ENCODE results near the gene ZNF576. TPM values are rescaled to one million over a fixed set of nuclear protein-coding genes. Genes with fewer than 3 reads are reported as not detected.

The ZNF576 gene
- total and polyA plus RNA-seq, 2 experiments from 2014 or later: 5.9 to 16.9 TPM

DNA sequence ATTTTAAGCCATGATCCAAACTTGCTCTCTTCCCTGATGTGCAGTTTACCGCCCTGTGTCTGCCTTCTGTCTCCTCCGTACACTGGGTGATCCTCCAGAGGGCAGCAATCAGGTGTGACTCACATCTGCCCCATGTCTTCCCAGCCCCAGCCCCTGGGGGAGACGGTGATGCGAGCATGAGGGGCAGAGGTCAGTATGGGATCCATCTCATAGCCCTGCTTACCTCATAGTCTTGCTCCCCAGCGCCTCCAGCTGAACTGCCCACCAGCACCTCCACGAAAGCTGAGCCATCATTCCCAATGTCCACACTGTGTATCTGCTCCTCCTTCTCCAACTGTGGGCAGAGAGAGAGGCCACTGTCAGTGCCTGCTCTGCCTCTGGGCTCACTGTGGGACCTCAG is 35.7 kb upstream of the ZNF576 start:
- ATAC-seq: peak; percentile 77
- peaks cover 23% of the 10 kb centered on the region for H3K36me3 Mint-ChIP-seq (ENCODE audit: low read depth)
- Histone ChIP-seq H3K4me1 (ENCODE audit: insufficient read depth) (peaks cover 1% of the 10 kb centered on the region; the same call in 1 of the 2 replicates), H2AFZ (no peak overlapping the region), H3K4me3 (no peak overlapping the region), H4K20me1 (replicated peaks; ENCODE audit: insufficient read depth) (no peaks in the 10 kb centered on the region; the same call in 1 of the 2 replicates), H3K4me2 (no peak overlapping the region), H3K9me2 (ENCODE audit: insufficient read depth) (no peaks in the 10 kb centered on the region), H3K27ac (ENCODE audit: low read depth) (no peak overlapping the region), H3F3A (replicated peaks; ENCODE audit: low read depth) (0 out of 2 replicates have a peak, but pooled peaks cover 5% of the 10 kb centered on the region), H3K79me2 (replicated peaks; ENCODE audit: insufficient read depth) (no peaks in the 10 kb centered on the region), H3K27me3 (ENCODE audit: insufficient read depth) (no peaks in the 10 kb centered on the region), H3K36me3 (ENCODE audit: insufficient read depth) (no peaks in the 10 kb centered on the region)
- H3K27me3 Mint-ChIP-seq (ENCODE audit: insufficient read depth, low read depth, poor library complexity): peaks cover 2% of the 10 kb centered on the region
- no peak overlapping the region for H3K4me3 Mint-ChIP-seq
- no peaks in the 10 kb centered on the region for H3K9me3 Mint-ChIP-seq
- no peak overlapping the region for H3K27ac Mint-ChIP-seq
- no peak for TF ChIP-seq STAT1 (IDR thresholded peaks at IDR 0.05; ENCODE audit: unreplicated experiment)
- TF ChIP-seq, protein P1, sequence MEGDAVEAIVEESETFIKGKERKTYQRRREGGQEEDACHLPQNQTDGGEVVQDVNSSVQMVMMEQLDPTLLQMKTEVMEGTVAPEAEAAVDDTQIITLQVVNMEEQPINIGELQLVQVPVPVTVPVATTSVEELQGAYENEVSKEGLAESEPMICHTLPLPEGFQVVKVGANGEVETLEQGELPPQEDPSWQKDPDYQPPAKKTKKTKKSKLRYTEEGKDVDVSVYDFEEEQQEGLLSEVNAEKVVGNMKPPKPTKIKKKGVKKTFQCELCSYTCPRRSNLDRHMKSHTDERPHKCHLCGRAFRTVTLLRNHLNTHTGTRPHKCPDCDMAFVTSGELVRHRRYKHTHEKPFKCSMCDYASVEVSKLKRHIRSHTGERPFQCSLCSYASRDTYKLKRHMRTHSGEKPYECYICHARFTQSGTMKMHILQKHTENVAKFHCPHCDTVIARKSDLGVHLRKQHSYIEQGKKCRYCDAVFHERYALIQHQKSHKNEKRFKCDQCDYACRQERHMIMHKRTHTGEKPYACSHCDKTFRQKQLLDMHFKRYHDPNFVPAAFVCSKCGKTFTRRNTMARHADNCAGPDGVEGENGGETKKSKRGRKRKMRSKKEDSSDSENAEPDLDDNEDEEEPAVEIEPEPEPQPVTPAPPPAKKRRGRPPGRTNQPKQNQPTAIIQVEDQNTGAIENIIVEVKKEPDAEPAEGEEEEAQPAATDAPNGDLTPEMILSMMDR (conservative IDR thresholded peaks at IDR 0.05; ENCODE audit: low read depth in 2 of 2): peak; percentile 27 to 53; a peak in 3 of 4 replicates
- no peak for TF ChIP-seq JUNB (IDR thresholded peaks at IDR 0.05; ENCODE audit: unreplicated experiment)
- TF ChIP-seq ZNF114 (CRISPR knock-in tag; IDR thresholded peaks at IDR 0.05): no peak
- DNase-seq (ENCODE audit: low spot score): peak; percentile 40
- no peaks in the 10 kb centered on the region; the same call in 2 of the 3 replicates for H3K4me1 Mint-ChIP-seq

DNA sequence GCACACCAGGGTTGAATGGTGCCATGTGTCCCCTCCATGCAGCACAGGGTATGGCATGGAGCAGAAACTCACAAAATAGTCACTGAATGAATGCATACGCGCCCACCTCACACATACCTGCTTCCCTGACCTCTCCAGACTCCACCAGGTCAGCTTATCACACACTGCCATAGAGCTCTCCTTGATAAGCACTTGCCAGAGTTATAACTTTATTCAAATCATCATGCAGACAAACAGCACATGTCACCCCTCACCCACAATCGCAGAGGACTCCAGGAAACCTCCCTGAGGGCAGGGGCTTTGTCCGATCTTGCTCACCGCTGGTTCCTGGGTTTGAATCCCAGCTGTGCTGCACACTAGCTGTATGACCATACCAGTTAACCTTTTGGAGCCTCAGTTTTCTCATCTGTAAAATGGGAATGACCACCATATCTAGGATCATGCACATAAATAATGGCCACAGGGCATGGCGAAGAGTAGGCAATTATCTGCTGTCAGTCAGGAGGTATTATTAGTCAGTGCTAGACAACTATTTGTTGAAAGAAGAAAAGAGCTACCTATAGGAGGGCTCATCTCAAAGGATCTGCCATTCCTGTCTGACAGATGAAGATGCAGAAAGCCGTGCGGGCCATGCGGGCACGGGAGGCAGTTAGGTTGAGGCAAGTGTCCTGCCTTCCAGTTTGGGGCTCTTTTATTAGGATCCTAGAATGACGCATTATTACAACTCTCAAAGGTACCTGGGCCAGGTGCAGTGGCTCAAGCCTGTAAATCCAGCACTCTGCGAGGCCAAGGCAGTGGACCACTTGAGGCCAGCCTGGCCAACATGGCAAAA is 35.0 kb upstream of the ZNF576 start:
- Histone ChIP-seq H3K27me3 (ENCODE audit: insufficient read depth) (no peaks in the 10 kb centered on the region), H3K4me1 (ENCODE audit: insufficient read depth) (no peaks in the 10 kb centered on the region), H2AFZ (no peak overlapping the region), H3K27ac (ENCODE audit: low read depth) (no peak overlapping the region), H3F3A (replicated peaks; ENCODE audit: low read depth) (0 out of 2 replicates have a peak, but pooled peaks cover 5% of the 10 kb centered on the region), H3K36me3 (ENCODE audit: insufficient read depth) (no peaks in the 10 kb centered on the region), H3K4me2 (no peak overlapping the region), H3K9me2 (ENCODE audit: insufficient read depth) (no peaks in the 10 kb centered on the region), H3K79me2 (replicated peaks; ENCODE audit: insufficient read depth) (no peaks in the 10 kb centered on the region), H3K4me3 (no peak overlapping the region), H4K20me1 (replicated peaks; ENCODE audit: insufficient read depth) (no peaks in the 10 kb centered on the region; the same call in 1 of the 2 replicates)
- DNase-seq (ENCODE audit: low spot score) (no peak), ATAC-seq (no peak)
- Mint-ChIP-seq H3K9me3 (no peaks in the 10 kb centered on the region), H3K36me3 (ENCODE audit: low read depth) (peaks cover 23% of the 10 kb centered on the region), H3K27ac (no peak overlapping the region), H3K27me3 (ENCODE audit: insufficient read depth, low read depth, poor library complexity) (peaks cover 2% of the 10 kb centered on the region), H3K4me1 (no peaks in the 10 kb centered on the region), H3K4me3 (no peak overlapping the region)
- TF ChIP-seq, protein P2, sequence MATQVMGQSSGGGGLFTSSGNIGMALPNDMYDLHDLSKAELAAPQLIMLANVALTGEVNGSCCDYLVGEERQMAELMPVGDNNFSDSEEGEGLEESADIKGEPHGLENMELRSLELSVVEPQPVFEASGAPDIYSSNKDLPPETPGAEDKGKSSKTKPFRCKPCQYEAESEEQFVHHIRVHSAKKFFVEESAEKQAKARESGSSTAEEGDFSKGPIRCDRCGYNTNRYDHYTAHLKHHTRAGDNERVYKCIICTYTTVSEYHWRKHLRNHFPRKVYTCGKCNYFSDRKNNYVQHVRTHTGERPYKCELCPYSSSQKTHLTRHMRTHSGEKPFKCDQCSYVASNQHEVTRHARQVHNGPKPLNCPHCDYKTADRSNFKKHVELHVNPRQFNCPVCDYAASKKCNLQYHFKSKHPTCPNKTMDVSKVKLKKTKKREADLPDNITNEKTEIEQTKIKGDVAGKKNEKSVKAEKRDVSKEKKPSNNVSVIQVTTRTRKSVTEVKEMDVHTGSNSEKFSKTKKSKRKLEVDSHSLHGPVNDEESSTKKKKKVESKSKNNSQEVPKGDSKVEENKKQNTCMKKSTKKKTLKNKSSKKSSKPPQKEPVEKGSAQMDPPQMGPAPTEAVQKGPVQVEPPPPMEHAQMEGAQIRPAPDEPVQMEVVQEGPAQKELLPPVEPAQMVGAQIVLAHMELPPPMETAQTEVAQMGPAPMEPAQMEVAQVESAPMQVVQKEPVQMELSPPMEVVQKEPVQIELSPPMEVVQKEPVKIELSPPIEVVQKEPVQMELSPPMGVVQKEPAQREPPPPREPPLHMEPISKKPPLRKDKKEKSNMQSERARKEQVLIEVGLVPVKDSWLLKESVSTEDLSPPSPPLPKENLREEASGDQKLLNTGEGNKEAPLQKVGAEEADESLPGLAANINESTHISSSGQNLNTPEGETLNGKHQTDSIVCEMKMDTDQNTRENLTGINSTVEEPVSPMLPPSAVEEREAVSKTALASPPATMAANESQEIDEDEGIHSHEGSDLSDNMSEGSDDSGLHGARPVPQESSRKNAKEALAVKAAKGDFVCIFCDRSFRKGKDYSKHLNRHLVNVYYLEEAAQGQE (IDR thresholded peaks at IDR 0.05; ENCODE audit: unreplicated experiment): no peak
- TF ChIP-seq EZH2phosphoT487 (IDR thresholded peaks at IDR 0.05; ENCODE audit: unreplicated experiment) (no peak), POLR2AphosphoS5 (IDR thresholded peaks at IDR 0.05; ENCODE audit: low read depth) (no peak), NANOG (IDR thresholded peaks at IDR 0.05; ENCODE audit: borderline replicate concordance) (no peak)
- TF ChIP-seq, protein P1 (conservative IDR thresholded peaks at IDR 0.05; ENCODE audit: low read depth in 2 of 2): no peak

All from GM23338 (cell line).